Measurements from ENCODE around the gene KREMEN1. TPM values are rescaled to one million over a fixed set of nuclear protein-coding genes. Genes with fewer than 3 reads are reported as not detected.

KREMEN1 gene
- total RNA-seq, 1 donor from 2014 or later, result 102 TPM

- Histone ChIP-seq H3K36me3 (peaks cover 23% of the 10 kb centered on the region), H3K27ac (replicated peaks) (no peak overlapping the region), H3K4me3 (no peak overlapping the region), H3K27me3 (ENCODE audit: low read depth) (no peaks in the 10 kb centered on the region), H3K9me3 (replicated peaks) (no peaks in the 10 kb centered on the region), H3K4me1 (no peaks in the 10 kb centered on the region)
- intact Hi-C loops (cut with micrococcal nuclease), result no loop called here
- TF ChIP-seq, protein P1, sequence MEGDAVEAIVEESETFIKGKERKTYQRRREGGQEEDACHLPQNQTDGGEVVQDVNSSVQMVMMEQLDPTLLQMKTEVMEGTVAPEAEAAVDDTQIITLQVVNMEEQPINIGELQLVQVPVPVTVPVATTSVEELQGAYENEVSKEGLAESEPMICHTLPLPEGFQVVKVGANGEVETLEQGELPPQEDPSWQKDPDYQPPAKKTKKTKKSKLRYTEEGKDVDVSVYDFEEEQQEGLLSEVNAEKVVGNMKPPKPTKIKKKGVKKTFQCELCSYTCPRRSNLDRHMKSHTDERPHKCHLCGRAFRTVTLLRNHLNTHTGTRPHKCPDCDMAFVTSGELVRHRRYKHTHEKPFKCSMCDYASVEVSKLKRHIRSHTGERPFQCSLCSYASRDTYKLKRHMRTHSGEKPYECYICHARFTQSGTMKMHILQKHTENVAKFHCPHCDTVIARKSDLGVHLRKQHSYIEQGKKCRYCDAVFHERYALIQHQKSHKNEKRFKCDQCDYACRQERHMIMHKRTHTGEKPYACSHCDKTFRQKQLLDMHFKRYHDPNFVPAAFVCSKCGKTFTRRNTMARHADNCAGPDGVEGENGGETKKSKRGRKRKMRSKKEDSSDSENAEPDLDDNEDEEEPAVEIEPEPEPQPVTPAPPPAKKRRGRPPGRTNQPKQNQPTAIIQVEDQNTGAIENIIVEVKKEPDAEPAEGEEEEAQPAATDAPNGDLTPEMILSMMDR (IDR thresholded peaks at IDR 0.05; ENCODE audit: borderline replicate concordance), result no peak
- no peak for DNase-seq
Observed at GRCh38 chr22:29053048-29053702, 19.7 kb upstream of the KREMEN1 start.

DNA sequence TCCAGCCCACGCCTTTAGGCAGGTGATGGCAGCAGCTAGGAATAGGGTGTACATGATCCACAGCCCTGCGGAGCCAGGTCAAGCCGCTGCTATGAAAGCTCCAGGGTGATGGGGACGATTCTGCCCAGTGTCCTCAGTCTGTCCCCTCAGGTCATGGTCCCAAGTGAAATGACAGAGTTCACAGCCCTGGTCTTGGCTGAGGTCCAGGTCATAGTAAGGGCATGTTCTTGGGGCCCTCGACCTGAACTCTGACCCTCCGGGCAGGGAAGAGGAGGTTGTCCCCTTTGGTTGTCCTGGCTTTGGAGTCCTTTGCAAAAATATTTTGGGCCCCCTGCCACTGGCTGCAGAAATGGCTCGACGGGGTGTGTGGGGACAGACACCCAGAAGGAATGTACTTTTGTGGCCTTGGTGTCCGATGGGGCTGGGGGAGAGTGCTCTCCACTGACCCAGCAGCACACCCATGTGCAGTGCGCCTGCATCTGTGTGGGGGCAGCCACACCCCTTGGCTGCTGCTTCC lies 18.5 kb upstream of the KREMEN1 start:
- Histone ChIP-seq H3K4me3 (no peak overlapping the region), H3K27me3 (ENCODE audit: low read depth) (no peaks in the 10 kb centered on the region), H3K9me3 (replicated peaks) (no peaks in the 10 kb centered on the region), H3K36me3 (peaks cover 16% of the 10 kb centered on the region), H3K27ac (replicated peaks) (no peak overlapping the region), H3K4me1 (no peaks in the 10 kb centered on the region)
- TF ChIP-seq, protein P1 (IDR thresholded peaks at IDR 0.05; ENCODE audit: borderline replicate concordance), result no peak
- intact Hi-C loops (cut with micrococcal nuclease), result no loop called here
- DNase-seq, result no peak

GRCh38 chr22:29055192-29055830 lies 17.5 kb upstream of the KREMEN1 start:
- Histone ChIP-seq H3K4me1 (no peaks in the 10 kb centered on the region), H3K4me3 (no peak overlapping the region), H3K27me3 (ENCODE audit: low read depth) (no peaks in the 10 kb centered on the region), H3K9me3 (replicated peaks) (no peaks in the 10 kb centered on the region), H3K36me3 (peaks cover 6% of the 10 kb centered on the region), H3K27ac (replicated peaks) (no peak overlapping the region)
- TF ChIP-seq, protein P1 (IDR thresholded peaks at IDR 0.05; ENCODE audit: borderline replicate concordance), result no peak
- intact Hi-C loops (cut with micrococcal nuclease), result no loop called here
- no peak for DNase-seq

- Histone ChIP-seq H3K4me3 (no peak overlapping the region), H3K9me3 (replicated peaks) (no peaks in the 10 kb centered on the region), H3K27me3 (ENCODE audit: low read depth) (no peaks in the 10 kb centered on the region), H3K4me1 (no peaks in the 10 kb centered on the region), H3K27ac (replicated peaks) (no peak overlapping the region), H3K36me3 (no peaks in the 10 kb centered on the region)
- DNase-seq, result no peak
- TF ChIP-seq, protein P1 (IDR thresholded peaks at IDR 0.05; ENCODE audit: borderline replicate concordance), result no peak
- intact Hi-C loops (cut with micrococcal nuclease), result no loop called here
Observed at GRCh38 chr22:29056472-29056871, 16.4 kb upstream of the KREMEN1 start.

DNA sequence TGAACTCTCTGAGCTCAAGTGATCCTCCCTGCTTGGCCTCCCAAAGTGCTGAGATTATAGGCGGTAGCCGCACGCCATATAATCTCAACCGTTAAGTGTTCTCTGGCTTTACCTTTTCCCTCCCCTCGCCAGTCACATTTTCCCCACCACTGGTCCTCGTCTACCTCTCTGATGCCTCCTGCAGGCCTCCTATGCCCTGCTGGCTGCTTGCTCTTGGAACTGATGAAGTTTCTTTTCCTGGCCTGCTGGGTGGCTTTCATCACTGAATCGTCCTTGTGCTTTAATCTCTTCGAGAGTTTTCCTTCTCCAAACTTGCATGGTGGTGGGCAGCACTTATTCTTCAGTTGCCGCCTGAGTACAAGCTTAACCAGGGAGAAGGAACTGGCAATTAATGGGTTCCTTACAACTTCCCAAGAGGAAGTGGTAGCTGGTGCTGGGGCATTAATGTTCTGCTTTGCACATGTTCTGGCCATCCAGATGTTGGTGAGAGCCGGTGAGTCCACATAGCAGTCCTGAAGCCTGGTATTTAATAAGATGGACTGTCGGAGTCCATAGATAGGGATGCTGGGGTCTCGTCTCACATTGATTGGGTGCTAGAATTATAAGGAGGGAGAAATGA lies 12.5 kb upstream of the KREMEN1 start:
- Histone ChIP-seq H3K4me1 (no peaks in the 10 kb centered on the region), H3K9me3 (replicated peaks) (no peaks in the 10 kb centered on the region), H3K27me3 (ENCODE audit: low read depth) (peaks cover 6% of the 10 kb centered on the region), H3K36me3 (no peaks in the 10 kb centered on the region), H3K27ac (replicated peaks) (no peak overlapping the region), H3K4me3 (no peak overlapping the region)
- no peak for DNase-seq
- TF ChIP-seq, protein P1 (IDR thresholded peaks at IDR 0.05; ENCODE audit: borderline replicate concordance), result no peak
- intact Hi-C loops (cut with micrococcal nuclease), result no loop called here
